Right lobe of liver (tissue), 4 donors: ENCODE data around the gene XCR1.

Experiments used
- CTCF ChIP-seq, 4 donors: fragments of 200-600 bp in 3 of 4; fragments of 450-650 bp in 1 of 4; IDR thresholded peaks; one replicate each; pipeline versions ENCODE4 v1.5.1 to v1.8.0; 2016 to 2022; ENCODE audit warnings: antibody characterized with exemption in 4 of 4, mild to moderate bottlenecking in 2 of 4
- POLR2A ChIP-seq: fragments of 450-650 bp; IDR thresholded peaks from one replicate; pipeline ENCODE4 v1.6.1; 2017; ENCODE audit warnings: antibody characterized with exemption, mild to moderate bottlenecking
- donor health status: DM: no; HTN: no; CAD: no.
- donor health status: DM: no; HTN: no; CAD: no.
- donor health status: DM: no; HTN: yes; CAD: no.

- TF ChIP-seq CTCF (IDR thresholded peaks at IDR 0.05) (no peak), POLR2A (no peak)
Measured at GRCh38 chr3:46060551-46060950, 33.3 kb upstream of the XCR1 start.
